K562 treated with DMSO at 1 percent for 12 hours (cell line): ENCODE measurements around the gene CELSR1. TPM values are rescaled to one million over a fixed set of nuclear protein-coding genes. Genes with fewer than 3 reads are reported as not detected.

Source experiments
- total RNA-seq: library from RNA; unstranded; fragments of 300-600 nt; gene quantifications from 2 replicates; pipeline ENCODE4 v1.2.3, GENCODE V29; 2022; ENCODE audit not compliant: insufficient read depth

Gene CELSR1, protein sequence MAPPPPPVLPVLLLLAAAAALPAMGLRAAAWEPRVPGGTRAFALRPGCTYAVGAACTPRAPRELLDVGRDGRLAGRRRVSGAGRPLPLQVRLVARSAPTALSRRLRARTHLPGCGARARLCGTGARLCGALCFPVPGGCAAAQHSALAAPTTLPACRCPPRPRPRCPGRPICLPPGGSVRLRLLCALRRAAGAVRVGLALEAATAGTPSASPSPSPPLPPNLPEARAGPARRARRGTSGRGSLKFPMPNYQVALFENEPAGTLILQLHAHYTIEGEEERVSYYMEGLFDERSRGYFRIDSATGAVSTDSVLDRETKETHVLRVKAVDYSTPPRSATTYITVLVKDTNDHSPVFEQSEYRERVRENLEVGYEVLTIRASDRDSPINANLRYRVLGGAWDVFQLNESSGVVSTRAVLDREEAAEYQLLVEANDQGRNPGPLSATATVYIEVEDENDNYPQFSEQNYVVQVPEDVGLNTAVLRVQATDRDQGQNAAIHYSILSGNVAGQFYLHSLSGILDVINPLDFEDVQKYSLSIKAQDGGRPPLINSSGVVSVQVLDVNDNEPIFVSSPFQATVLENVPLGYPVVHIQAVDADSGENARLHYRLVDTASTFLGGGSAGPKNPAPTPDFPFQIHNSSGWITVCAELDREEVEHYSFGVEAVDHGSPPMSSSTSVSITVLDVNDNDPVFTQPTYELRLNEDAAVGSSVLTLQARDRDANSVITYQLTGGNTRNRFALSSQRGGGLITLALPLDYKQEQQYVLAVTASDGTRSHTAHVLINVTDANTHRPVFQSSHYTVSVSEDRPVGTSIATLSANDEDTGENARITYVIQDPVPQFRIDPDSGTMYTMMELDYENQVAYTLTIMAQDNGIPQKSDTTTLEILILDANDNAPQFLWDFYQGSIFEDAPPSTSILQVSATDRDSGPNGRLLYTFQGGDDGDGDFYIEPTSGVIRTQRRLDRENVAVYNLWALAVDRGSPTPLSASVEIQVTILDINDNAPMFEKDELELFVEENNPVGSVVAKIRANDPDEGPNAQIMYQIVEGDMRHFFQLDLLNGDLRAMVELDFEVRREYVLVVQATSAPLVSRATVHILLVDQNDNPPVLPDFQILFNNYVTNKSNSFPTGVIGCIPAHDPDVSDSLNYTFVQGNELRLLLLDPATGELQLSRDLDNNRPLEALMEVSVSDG (N-terminal part only)
- not detected in 2 replicates for total RNA-seq

DNA sequence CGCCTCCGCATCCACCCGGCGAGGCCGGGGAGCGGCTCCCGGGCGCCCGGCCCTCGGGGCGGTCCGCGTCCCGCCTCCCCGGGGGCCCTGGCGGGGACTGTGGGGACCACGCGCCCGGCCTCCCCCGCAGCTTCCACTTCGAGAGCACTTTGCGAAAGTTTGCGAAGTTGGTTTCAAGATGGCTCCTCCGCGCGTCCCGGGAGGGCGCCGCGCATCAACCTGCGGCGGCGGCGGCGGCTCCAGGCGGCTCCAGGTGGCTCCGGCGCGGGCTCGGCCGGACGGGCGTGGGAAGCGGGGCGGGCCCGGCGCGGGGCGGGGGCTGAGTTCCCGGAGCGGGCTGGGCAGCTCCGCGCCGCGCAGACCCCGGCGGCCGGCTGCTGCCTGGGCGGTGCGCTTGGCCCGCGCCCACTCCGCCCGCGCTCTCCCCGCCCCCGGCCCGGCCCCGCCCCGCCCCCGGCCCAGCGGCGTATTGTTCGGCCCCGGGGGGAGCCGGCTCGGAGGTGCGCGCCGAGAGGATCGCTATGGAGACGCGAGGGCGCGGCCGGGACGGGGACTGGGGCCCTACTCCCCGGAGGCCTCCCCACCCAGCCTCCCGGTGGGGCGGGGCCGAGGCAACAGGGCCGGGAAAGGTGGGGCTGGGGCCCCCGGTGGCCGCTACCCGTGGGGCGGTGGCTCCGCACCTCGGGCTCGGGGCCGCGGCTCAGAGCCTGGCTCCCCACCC is at the start of gene CELSR1:
Gene CELSR1, minus strand, starts transcription at position 396 of the 721 bp plus-strand sequence. CDS start 450 bp downstream, outside the sequence.

DNA sequence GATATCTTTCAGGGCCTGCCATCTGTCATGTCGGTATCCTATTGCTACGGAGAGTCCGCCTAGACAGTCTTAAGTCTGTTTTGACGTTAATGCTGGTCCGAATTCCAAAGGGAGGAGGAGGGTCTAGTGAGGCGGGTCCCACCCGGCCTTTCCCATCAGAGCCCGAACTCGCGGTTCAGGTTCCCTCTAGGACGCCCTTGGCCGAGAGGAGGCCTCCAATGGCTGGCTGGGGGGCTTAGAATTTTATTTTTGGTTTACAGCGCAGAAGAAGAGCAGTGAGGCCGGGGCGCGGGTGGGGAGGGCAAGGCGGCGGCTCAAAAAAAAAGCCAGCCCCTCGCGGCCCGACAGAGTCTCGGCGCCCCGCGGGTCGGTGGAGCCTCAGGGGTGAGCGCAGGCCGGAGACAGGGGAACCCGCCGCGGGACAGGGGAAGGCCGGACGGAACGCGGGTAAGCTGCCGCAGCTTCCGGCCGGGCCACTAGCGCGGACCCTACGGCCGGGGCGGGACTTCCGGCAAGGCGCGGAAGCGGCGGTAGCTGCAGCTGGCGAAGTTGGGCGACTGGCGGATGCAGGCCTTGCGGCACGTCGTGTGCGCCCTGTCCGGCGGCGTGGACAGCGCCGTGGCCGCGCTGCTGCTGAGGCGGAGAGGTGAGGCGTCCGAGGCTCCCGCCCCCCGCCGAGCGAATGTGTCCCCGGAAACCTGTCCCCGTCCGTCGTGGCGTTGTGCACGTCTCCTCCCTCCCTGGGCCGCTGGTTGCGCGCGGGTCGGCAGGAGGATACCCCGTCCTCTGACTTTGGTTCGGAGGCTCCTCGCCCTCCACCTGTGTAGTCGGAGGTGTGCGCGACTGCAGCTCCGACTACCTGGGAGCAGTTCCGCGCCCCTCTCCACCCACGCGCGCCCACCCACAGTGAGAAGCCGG is 202.0 kb downstream of the CELSR1 start, which contains the start of gene TRMU:
Gene TRMU, plus strand, starts transcription at position 514 of the 918 bp plus-strand sequence. Its CDS starts 51 bp downstream, at position 565.

Other genes starting within 250 kb of the CELSR1 start
- 21.3 and 40.6 TPM in 2 replicates for gene GTSE1, start 240.8 kb downstream of the CELSR1 start, total RNA-seq
- 31.5 and 34.8 TPM in 2 replicates for gene TRMU, start 201.9 kb downstream of the CELSR1 start, total RNA-seq
- 9.1 and 43.0 TPM in 2 replicates for gene GRAMD4, start 82.8 kb upstream of the CELSR1 start, total RNA-seq
- 11.7 and 16.9 TPM in 2 replicates for gene CERK, start 200.6 kb upstream of the CELSR1 start, total RNA-seq
- gene TBC1D22A, start 225.0 kb upstream of the CELSR1 start, total RNA-seq = 8.1 and 11.4 TPM in 2 replicates